GM12801 (cell line): Measurements from ENCODE around the gene FAM13B.

Experiments
- TF ChIP-seq, protein P1 (sequence below): IDR thresholded peaks from one replicate; pipeline ENCODE4 v1.5.1; 2011; ENCODE audit warnings: control low read depth; ENCODE audit not compliant: insufficient read length; ENCODE audit errors: extremely low read depth

FAM13B gene

DNA sequence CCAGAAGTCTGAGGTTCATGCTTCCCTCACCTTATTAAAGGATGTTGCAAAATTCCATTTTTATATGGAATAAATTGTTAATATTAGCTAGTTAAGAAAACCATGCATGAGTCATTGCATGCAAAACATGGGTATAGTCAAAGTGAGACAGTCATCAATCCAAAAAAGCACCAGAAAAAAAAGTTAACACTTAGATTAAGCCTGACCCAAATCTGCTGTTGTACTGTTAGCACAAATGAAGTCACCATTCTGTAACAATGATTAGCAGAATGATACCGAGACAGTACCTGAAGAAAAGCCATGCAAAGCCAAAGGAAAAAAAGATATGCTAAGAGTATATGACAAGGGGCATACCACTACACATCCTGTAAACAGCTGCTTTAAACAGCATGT, 94.1 kb downstream of the FAM13B start:
- TF ChIP-seq, protein P1, sequence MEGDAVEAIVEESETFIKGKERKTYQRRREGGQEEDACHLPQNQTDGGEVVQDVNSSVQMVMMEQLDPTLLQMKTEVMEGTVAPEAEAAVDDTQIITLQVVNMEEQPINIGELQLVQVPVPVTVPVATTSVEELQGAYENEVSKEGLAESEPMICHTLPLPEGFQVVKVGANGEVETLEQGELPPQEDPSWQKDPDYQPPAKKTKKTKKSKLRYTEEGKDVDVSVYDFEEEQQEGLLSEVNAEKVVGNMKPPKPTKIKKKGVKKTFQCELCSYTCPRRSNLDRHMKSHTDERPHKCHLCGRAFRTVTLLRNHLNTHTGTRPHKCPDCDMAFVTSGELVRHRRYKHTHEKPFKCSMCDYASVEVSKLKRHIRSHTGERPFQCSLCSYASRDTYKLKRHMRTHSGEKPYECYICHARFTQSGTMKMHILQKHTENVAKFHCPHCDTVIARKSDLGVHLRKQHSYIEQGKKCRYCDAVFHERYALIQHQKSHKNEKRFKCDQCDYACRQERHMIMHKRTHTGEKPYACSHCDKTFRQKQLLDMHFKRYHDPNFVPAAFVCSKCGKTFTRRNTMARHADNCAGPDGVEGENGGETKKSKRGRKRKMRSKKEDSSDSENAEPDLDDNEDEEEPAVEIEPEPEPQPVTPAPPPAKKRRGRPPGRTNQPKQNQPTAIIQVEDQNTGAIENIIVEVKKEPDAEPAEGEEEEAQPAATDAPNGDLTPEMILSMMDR = no peak

DNA sequence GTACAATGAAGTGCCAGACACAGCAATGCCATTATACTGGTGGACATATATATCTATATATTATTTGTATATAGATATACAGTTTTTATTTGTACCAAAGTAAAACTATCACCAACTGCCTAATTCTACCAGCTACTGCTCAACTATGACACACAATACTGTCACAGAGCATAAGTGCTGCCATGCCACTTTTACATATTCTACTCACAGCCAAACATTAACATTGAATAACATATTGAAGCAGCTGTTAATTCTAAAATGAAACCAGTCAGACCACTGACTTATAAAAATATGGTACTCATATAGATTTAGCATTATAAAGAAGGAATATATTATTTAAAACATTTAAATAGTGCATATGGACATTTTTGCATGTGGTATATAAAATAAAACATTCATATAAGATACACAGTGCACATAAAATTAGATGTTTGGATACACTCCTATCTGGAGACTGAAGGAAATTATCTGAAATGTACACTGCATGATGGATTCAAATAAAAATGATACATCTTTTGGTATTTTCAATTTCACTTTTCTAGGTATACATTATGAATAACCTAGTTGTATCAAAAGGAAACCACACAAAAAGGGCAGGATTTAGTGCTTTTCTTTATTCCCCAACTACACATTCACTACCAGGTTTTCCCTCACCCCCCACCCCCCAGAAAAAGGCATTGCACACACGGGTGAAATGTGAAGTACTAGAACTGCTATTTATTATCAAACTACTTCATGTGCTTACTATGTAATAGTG, 94.7 kb downstream of the FAM13B start:
- TF ChIP-seq, protein P1 = no peak

DNA sequence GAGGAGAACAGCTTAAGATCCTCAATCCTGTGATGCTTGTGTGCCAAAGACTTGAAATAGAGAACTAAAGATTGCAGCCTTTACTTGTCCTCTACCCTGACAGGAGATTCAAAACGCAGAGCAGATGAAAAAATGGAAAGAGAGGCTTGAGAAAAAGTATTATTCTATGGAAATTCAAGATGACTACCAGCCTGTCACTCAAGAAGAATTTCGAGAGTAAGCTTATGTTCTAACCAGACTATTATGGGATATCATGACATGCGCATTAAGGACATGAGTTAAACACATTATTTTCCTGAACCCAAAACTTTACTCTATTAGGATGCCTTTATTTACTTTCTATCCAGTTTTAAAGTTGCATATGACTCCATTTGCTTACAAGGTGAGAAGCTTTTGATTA, 97.2 kb downstream of the FAM13B start:
- TF ChIP-seq, protein P1 = no peak

DNA sequence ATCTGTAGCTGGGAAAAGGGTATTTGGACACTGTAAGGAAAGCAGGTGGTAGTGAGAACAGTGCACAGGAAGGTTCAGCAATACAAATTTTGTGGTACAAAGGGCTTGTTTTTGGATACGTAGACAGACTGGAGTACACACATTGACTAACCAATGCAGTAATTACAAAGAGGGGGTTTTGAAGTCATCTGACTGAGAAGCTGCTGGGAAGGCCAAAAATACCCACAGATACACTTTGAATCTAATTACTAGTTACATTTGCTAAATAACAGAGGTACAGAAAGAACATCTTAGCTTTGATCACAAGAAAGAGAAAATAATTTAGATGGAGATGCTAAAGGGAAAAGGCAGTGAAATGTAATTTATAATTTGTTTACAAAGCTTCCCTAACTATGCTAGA, 97.7 kb downstream of the FAM13B start:
- TF ChIP-seq, protein P1 = no peak

DNA sequence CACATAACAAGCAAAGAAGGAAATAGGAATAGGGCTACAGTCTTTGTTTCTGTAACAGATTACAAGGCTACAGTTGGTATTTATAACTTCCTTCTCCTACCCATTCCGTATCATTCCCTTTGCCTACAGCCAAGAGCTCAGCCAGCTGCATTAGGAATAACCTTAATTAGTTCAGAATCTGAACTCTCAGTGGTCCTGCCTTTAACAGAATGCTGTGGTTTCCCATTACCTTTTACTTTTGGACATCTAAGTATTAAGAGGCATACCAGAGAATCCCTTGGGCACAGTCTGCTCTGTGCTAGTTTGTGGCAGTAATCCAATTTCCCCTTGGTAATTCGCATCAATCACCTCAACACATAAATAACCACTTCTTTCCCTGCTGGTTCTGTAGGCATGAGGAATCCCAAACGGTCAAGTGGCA, 99.4 kb downstream of the FAM13B start:
- TF ChIP-seq, protein P1 = no peak

DNA sequence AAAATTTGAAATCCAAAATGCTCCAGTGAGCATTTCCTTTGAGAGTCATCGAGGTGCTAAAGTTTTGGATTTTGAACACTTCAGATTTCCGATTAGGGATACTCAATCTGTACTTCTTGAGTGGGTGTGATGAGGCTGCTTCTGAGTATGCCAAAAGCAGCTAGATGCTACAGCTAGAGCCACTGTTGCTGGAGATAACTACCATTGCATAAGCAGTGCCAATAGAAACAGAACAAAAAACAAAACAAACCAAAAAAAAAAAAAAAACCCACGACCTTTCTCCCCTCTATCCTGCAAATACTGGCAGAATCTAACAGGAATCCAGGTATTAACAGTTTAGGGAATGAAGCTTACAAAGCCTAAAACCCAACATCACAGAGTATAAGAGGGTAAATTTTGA, 100.1 kb downstream of the FAM13B start:
- TF ChIP-seq, protein P1 = no peak

DNA sequence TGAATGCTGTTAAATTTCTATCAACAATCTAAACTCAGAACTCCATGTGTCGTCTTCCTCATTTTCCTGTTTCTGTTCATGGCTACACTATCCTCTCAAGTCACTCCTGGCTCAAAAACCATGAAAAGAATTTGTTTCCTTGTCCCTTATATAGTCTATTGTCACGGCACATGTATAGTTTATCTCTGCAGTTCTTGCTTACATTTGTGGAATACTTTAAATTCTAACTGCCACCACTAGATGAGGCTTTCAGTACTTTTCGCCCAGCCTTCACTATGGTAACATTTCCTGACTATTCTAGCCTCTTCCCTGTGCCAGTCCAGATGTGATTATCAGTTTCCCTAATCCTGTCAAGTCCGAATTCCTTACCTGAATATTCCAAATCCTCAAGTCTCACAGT, 109.0 kb downstream of the FAM13B start:
- TF ChIP-seq, protein P1 = no peak
